ENCODE measurements around the gene SLC38A8.

SLC38A8 gene

GRCh38 chr16:84027625-84028024 is 15.0 kb downstream of the SLC38A8 start:
- no peak for DNase-seq

GRCh38 chr16:84026606-84027005 is 16.0 kb downstream of the SLC38A8 start:
- no peak for DNase-seq

- DNase-seq: no peak
Observed at GRCh38 chr16:84024854-84025253, 17.7 kb downstream of the SLC38A8 start.

GRCh38 chr16:84022644-84023043 is 20.0 kb downstream of the SLC38A8 start:
- no peak for DNase-seq

GRCh38 chr16:84021488-84021887 is 21.1 kb downstream of the SLC38A8 start:
- no peak for DNase-seq

- no peak for DNase-seq
Observed at GRCh38 chr16:84020353-84020752, 22.2 kb downstream of the SLC38A8 start.

GRCh38 chr16:84018710-84019109 is 23.9 kb downstream of the SLC38A8 start:
- DNase-seq: no peak

GRCh38 chr16:84016477-84016876 is 26.1 kb downstream of the SLC38A8 start:
- DNase-seq: no peak

- no peak for DNase-seq
Observed at GRCh38 chr16:84015399-84015798, 27.2 kb downstream of the SLC38A8 start.

GRCh38 chr16:84014570-84015327 is 27.8 kb downstream of the SLC38A8 start:
- DNase-seq: no peak

- peak; percentile 45 to 57 for DNase-seq
Observed at GRCh38 chr16:84013787-84014569, 28.6 kb downstream of the SLC38A8 start.

- DNase-seq: no peak
Observed at GRCh38 chr16:84009282-84009681, 33.3 kb downstream of the SLC38A8 start.

- DNase-seq: no peak
Observed at GRCh38 chr16:84007965-84008364, 34.6 kb downstream of the SLC38A8 start.

GRCh38 chr16:84007520-84007919 is 35.1 kb downstream of the SLC38A8 start:
- no peak for DNase-seq

GRCh38 chr16:84005391-84005790 is 37.2 kb downstream of the SLC38A8 start:
- DNase-seq: no peak

- no peak for DNase-seq
Observed at GRCh38 chr16:84004442-84004841, 38.2 kb downstream of the SLC38A8 start.

- no peak for DNase-seq
Observed at GRCh38 chr16:84003038-84003437, 39.6 kb downstream of the SLC38A8 start.

GRCh38 chr16:84001726-84002125 is 40.9 kb downstream of the SLC38A8 start:
- no peak for DNase-seq

GRCh38 chr16:84000989-84001642 is 41.5 kb downstream of the SLC38A8 start:
- no peak for DNase-seq

- DNase-seq: no peak
Observed at GRCh38 chr16:83998091-83998490, 44.5 kb downstream of the SLC38A8 start.

GRCh38 chr16:83996481-83997252 is 45.9 kb downstream of the SLC38A8 start:
- no peak for DNase-seq

- DNase-seq: no peak
Observed at GRCh38 chr16:83995754-83996153, 46.8 kb downstream of the SLC38A8 start.

- DNase-seq: no peak
Observed at GRCh38 chr16:83994703-83995102, 47.9 kb downstream of the SLC38A8 start.
